ENCODE measurements around the gene EPB41L4A. TPM values are rescaled to one million over a fixed set of nuclear protein-coding genes. Genes with fewer than 3 reads are reported as not detected.

The EPB41L4A gene
- total RNA-seq, 4 donors from 2014 or later: 10.1 to 32.9 (median 11.6) TPM

- H3K36me3 ChIP-seq: no peaks in the 10 kb centered on the region
- no peaks in the 10 kb centered on the region for H3K9me3 ChIP-seq
- no peak for TF ChIP-seq POLR2AphosphoS5 (IDR thresholded peaks at IDR 0.05)
- TF ChIP-seq, protein P1, sequence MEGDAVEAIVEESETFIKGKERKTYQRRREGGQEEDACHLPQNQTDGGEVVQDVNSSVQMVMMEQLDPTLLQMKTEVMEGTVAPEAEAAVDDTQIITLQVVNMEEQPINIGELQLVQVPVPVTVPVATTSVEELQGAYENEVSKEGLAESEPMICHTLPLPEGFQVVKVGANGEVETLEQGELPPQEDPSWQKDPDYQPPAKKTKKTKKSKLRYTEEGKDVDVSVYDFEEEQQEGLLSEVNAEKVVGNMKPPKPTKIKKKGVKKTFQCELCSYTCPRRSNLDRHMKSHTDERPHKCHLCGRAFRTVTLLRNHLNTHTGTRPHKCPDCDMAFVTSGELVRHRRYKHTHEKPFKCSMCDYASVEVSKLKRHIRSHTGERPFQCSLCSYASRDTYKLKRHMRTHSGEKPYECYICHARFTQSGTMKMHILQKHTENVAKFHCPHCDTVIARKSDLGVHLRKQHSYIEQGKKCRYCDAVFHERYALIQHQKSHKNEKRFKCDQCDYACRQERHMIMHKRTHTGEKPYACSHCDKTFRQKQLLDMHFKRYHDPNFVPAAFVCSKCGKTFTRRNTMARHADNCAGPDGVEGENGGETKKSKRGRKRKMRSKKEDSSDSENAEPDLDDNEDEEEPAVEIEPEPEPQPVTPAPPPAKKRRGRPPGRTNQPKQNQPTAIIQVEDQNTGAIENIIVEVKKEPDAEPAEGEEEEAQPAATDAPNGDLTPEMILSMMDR (IDR thresholded peaks at IDR 0.05): no peak
- TF ChIP-seq POLR2A (IDR thresholded peaks at IDR 0.05): no peak
- no peak for TF ChIP-seq EP300 (IDR thresholded peaks at IDR 0.05; ENCODE audit: low read depth)
- no peaks in the 10 kb centered on the region for H3K4me1 ChIP-seq
- H3K27me3 ChIP-seq: no peaks in the 10 kb centered on the region
- no peak for DNase-seq
- intact Hi-C loops (cut with DNase I; ENCODE audit: low total_unique reads) (no loop called here), in situ Hi-C loops (cut with MboI; ENCODE audit: low pct_ligation_motif_present in 1 of 4, low pct_unique_long_range_greater_than_20kb in 1 of 4, low sequenced_read_pairs in 3 of 4) (loop anchor here in 2 of 4 donors (25.0 kb wide), 1 partner anchor 195 kb away; no protein-coding TSS in a partner anchor)
- no peak overlapping the region for H3K4me3 ChIP-seq
- 22 to 46% methylated on average over 2 of the region's 2 CpGs for WGBS, 2 donors (ENCODE audit: low coverage in 1 of 2)
- H3K27ac ChIP-seq: no peak overlapping the region
Observed at GRCh38 chr5:112407666-112408065, 11.4 kb downstream of the EPB41L4A start.

DNA sequence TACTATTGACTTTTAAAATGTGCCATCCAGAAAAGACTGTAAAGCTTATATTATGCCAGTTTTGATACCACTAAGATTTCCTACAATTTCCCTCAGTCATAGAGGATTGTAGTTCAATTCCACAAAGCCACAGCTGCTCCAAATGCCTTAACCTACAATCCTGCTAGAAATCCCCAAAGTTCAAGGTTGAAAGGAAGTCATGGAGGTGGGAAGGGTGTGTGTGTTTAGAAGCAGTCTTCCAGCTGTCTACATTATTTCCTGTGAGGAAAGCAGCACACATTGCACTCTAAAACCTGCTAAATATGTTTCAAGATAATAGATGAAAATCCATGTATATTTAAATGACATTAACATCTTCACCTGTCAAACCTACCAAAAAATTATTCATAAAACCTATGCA is 11.8 kb downstream of the EPB41L4A start:
- DNase-seq: no peak
- no peaks in the 10 kb centered on the region for H3K4me1 ChIP-seq
- H3K27me3 ChIP-seq: no peaks in the 10 kb centered on the region
- H3K9me3 ChIP-seq: no peaks in the 10 kb centered on the region
- H3K27ac ChIP-seq: no peak overlapping the region
- no peak overlapping the region for H3K4me3 ChIP-seq
- TF ChIP-seq POLR2A (IDR thresholded peaks at IDR 0.05) (no peak), EP300 (IDR thresholded peaks at IDR 0.05; ENCODE audit: low read depth) (no peak), POLR2AphosphoS5 (IDR thresholded peaks at IDR 0.05) (no peak)
- TF ChIP-seq, protein P1 (IDR thresholded peaks at IDR 0.05): no peak
- intact Hi-C loops (cut with DNase I; ENCODE audit: low total_unique reads) (no loop called here), in situ Hi-C loops (cut with MboI; ENCODE audit: low pct_ligation_motif_present in 1 of 4, low pct_unique_long_range_greater_than_20kb in 1 of 4, low sequenced_read_pairs in 3 of 4) (loop anchor here in 2 of 4 donors (25.0 kb wide), 1 partner anchor 195 kb away; no protein-coding TSS in a partner anchor)
- no peaks in the 10 kb centered on the region for H3K36me3 ChIP-seq

DNA sequence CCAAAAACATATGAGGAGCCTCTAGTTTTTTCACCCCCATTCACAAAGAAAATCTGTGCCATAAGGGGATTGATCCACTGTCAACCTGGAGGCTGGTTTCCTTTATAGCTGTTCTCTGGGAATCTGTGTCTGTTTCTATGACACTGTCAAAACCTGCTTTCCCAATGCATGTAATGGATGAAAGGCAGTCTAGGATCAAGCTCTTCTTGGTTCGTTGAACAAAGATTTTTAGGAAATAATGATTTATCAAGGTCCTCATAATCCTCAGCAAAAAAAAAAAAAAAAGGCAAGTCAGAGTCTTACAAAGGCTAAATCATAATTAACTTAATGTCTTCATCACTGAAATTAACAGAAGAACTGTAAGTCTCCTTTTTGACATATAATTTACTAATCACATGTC is 16.0 kb downstream of the EPB41L4A start:
- Histone ChIP-seq H3K36me3 (no peaks in the 10 kb centered on the region), H3K4me1 (no peaks in the 10 kb centered on the region), H3K27ac (no peak overlapping the region), H3K27me3 (no peaks in the 10 kb centered on the region), H3K9me3 (no peaks in the 10 kb centered on the region), H3K4me3 (no peak overlapping the region)
- TF ChIP-seq, protein P1 (IDR thresholded peaks at IDR 0.05): no peak
- no peak for TF ChIP-seq POLR2AphosphoS5 (IDR thresholded peaks at IDR 0.05)
- no peak for TF ChIP-seq POLR2A (IDR thresholded peaks at IDR 0.05)
- TF ChIP-seq EP300 (IDR thresholded peaks at IDR 0.05; ENCODE audit: low read depth): no peak
- no peak for DNase-seq
- in situ Hi-C loops (cut with MboI; ENCODE audit: low pct_ligation_motif_present in 1 of 4, low pct_unique_long_range_greater_than_20kb in 1 of 4, low sequenced_read_pairs in 3 of 4) (loop anchor here in 2 of 4 donors (25.0 kb wide), 1 partner anchor 191 kb away; no protein-coding TSS in a partner anchor), intact Hi-C loops (cut with DNase I; ENCODE audit: low total_unique reads) (no loop called here)
- WGBS, 2 donors (ENCODE audit: low coverage in 1 of 2): 67 to 85% methylated on average over 1 of the region's 1 CpG

DNA sequence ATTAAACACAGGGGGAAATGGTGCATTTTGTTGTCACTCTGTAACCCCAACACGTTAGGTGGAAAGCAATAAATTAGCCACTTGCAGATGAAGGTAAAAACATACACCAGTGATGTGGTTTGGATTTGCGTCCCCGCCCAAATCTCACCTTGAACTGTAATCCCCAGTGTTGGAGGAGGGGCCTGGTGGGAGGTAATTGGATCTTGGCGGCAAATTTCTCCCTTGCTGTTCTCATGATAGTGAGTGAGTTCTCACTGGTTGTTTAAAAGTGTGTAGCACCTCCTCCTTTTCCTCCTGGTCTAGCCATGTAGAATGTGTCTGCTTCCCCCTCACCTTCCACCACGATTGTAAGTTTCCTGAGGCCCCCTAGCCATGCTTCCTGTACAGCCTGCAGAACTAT is 17.2 kb downstream of the EPB41L4A start:
- WGBS, 2 donors (ENCODE audit: low coverage in 1 of 2): 56 to 81% methylated on average over 2 to 5 of the region's 5 CpGs

More for the DNA sequence above, 17.2 kb downstream of the EPB41L4A start:
- H3K27ac ChIP-seq: no peak overlapping the region
- no peak overlapping the region for H3K4me3 ChIP-seq
- H3K36me3 ChIP-seq: no peaks in the 10 kb centered on the region
- H3K9me3 ChIP-seq: no peaks in the 10 kb centered on the region
- no peaks in the 10 kb centered on the region for H3K4me1 ChIP-seq
- H3K27me3 ChIP-seq: no peaks in the 10 kb centered on the region
- no peak for TF ChIP-seq POLR2A (IDR thresholded peaks at IDR 0.05)
- TF ChIP-seq, protein P1 (IDR thresholded peaks at IDR 0.05): no peak
- TF ChIP-seq EP300 (IDR thresholded peaks at IDR 0.05; ENCODE audit: low read depth): no peak
- TF ChIP-seq POLR2AphosphoS5 (IDR thresholded peaks at IDR 0.05): no peak
- intact Hi-C loops (cut with DNase I; ENCODE audit: low total_unique reads) (no loop called here), in situ Hi-C loops (cut with MboI; ENCODE audit: low pct_ligation_motif_present in 1 of 4, low pct_unique_long_range_greater_than_20kb in 1 of 4, low sequenced_read_pairs in 3 of 4) (loop anchor here in 2 of 4 donors (25.0 kb wide), 1 partner anchor 190 kb away; no protein-coding TSS in a partner anchor)
- no peak for DNase-seq

Measured in transverse colon (tissue), 4 donors.